H1 (cell line): Measurements from ENCODE around the gene CAPZB. TPM values are rescaled to one million over a fixed set of nuclear protein-coding genes. Genes with fewer than 3 reads are reported as not detected.

Experiments used
- EGR1 ChIP-seq: IDR thresholded peaks from 2 replicates; pipeline ENCODE4 v1.6.1; 2011; ENCODE audit warnings: low read depth, low read length, borderline replicate concordance
- SRF ChIP-seq: IDR thresholded peaks from 2 replicates; pipeline ENCODE4 v1.6.1; 2011; ENCODE audit warnings: mild to moderate bottlenecking, low read depth, low read length, moderate library complexity
- polyA plus RNA-seq, 7 experiments: library from polyadenylated mRNA; depleted of rRNA in 3 of 7; stranded (reverse) in 5 of 7; unstranded in 2 of 7; fragments of >200 nt in 5 of 7; fragments of 200-250 nt in 2 of 7; gene quantifications; 1 replicate in 5 of 7; 2 replicates in 1 of 7; 4 replicates in 1 of 7; pipeline versions ENCODE4 v1.2.1 to v1.2.3, GENCODE V29; 2011 to 2013; ENCODE audit warnings: missing spikeins in 2 of 7, mixed read lengths in 2 of 7
- total RNA-seq: library from RNA; stranded (reverse); fragmentation: NEBNext Ultra II Directional; extraction: Animal tissue kit (Norgen Biotek cat#: 25700); gene quantifications from 2 replicates; pipeline ENCODE4 v1.2.1, GENCODE V29; 2021
- TF ChIP-seq, protein P1 (sequence below): IDR thresholded peaks from 2 replicates; pipeline ENCODE4 v1.6.1; 2011; ENCODE audit warnings: low read depth, mild to moderate bottlenecking, low read length; ENCODE audit not compliant: insufficient read depth

Gene CAPZB
- total and polyA plus RNA-seq, 2 of the 8 experiments (the other 6 are each of a cell fraction or from before 2014, with no cell fraction given): 162 to 371 TPM

DNA sequence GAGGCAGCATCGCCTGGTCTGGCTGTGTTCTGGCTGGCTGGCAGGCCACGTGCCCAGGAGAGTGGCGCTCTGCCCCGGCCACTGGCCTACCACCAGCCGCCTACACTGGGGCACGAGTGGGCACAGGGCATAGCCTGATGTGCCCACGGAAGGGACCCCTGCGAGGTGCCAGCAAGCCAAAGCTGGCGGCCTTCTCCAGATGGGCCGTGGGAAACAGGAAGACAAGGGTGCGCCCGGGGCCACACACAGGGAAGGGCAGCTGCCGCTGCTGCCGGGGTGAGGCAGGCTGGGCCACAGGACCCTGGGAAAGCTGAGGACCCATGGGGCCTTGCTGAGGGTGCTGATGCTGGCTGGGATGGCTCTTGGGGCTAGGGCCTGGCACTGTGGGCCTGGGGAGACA lies 132.5 kb downstream of the CAPZB start (continued):
- no peak for TF ChIP-seq EGR1
- TF ChIP-seq, protein P1, sequence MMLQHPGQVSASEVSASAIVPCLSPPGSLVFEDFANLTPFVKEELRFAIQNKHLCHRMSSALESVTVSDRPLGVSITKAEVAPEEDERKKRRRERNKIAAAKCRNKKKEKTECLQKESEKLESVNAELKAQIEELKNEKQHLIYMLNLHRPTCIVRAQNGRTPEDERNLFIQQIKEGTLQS: no peak
- no peak for TF ChIP-seq SRF
- TF ChIP-seq, all 59 proteins: peak for 0
